HEK293 (cell line): ENCODE data around the gene PREX1.

Experiments used
- CTCF ChIA-PET: fragments of 350-600 bp; formaldehyde crosslinking; extraction: SDS; loops from one replicate; lab custom pipeline; 2021; ENCODE audit warnings: antibody characterized with exemption; lab: Yijun Ruan, JAX
- POLR2A ChIA-PET: fragments of 300-600 bp; formaldehyde crosslinking; extraction: SDS; loops from one replicate; lab custom pipeline; 2020; ENCODE audit warnings: antibody characterized with exemption, inconsistent platforms; lab: Yijun Ruan, JAX
- H3K27ac ChIP-seq: fragments of 200-500 bp; sonication (Bioruptor generic); 2 replicates; pipeline ENCODE4 v1.5.1; 2014; ENCODE audit warnings: low read depth, low read length, control low read depth, inconsistent platforms; ENCODE audit errors: extremely low read depth
- H3K36me3 ChIP-seq, 2 experiments: fragments of 200-500 bp in 1 of 2; sonication (Bioruptor generic) in 1 of 2; 1 replicate in 1 of 2; 2 replicates in 1 of 2; pipeline ENCODE4 v1.5.1; 2014 to 2017; ENCODE audit warnings: inconsistent platforms in 2 of 2, low read length in 2 of 2; ENCODE audit not compliant: control insufficient read depth in 2 of 2, insufficient read depth in 1 of 2
- H3K4me1 ChIP-seq: fragments of 200-500 bp; sonication (Bioruptor generic); 2 replicates; pipeline ENCODE4 v1.5.1; 2014; ENCODE audit warnings: mild to moderate bottlenecking, low read length, inconsistent platforms; ENCODE audit not compliant: control insufficient read depth, insufficient read depth
- H3K4me3 ChIP-seq: 2 replicates; pipeline ENCODE4 v1.5.1; 2011; ENCODE audit warnings: low read depth, mild to moderate bottlenecking, control low read depth, low read length, moderate library complexity
- H3K9me3 ChIP-seq: fragments of 200-500 bp; sonication (Bioruptor generic); 2 replicates; pipeline ENCODE4 v1.5.1; 2014; ENCODE audit warnings: low read depth, low read length, inconsistent platforms; ENCODE audit not compliant: control insufficient read depth, insufficient read depth
- FEZF1 ChIP-seq: fragments of 450-650 bp; formaldehyde crosslinking; IDR thresholded peaks from 2 replicates; pipeline ENCODE4 v1.5.1; 2016; ENCODE audit warnings: missing biosample characterization, missing genetic modification characterization
- MZF1 ChIP-seq: fragments of 450-650 bp; formaldehyde crosslinking; IDR thresholded peaks from 2 replicates; pipeline ENCODE4 v1.5.1; 2017; ENCODE audit warnings: missing biosample characterization, missing genetic modification characterization, borderline replicate concordance
- ZFHX2 ChIP-seq: fragments of 450-650 bp; formaldehyde crosslinking; conservative IDR thresholded peaks from 2 replicates; pipeline ENCODE4 v1.5.1; 2016; ENCODE audit warnings: missing biosample characterization, missing genetic modification characterization
- ZNF155 ChIP-seq: fragments of 450-650 bp; formaldehyde crosslinking; IDR thresholded peaks from 2 replicates; pipeline ENCODE4 v1.5.1; 2016; ENCODE audit warnings: missing biosample characterization, missing genetic modification characterization
- ZNF394 ChIP-seq: fragments of 450-650 bp; formaldehyde crosslinking; IDR thresholded peaks from 2 replicates; pipeline ENCODE4 v1.5.1; 2016; ENCODE audit warnings: missing biosample characterization, missing genetic modification characterization, mild to moderate bottlenecking, moderate library complexity, borderline replicate concordance
- ZNF416 ChIP-seq: fragments of 450-650 bp; formaldehyde crosslinking; IDR thresholded peaks from 2 replicates; pipeline ENCODE4 v1.5.1; 2016; ENCODE audit warnings: missing biosample characterization, missing genetic modification characterization
- ZNF549 ChIP-seq: fragments of 450-650 bp; IDR thresholded peaks from 2 replicates; pipeline ENCODE4 v1.5.1; 2018; ENCODE audit warnings: missing biosample characterization, missing genetic modification characterization, mild to moderate bottlenecking, inconsistent platforms, moderate library complexity
- ZNF561 ChIP-seq: fragments of 450-650 bp; IDR thresholded peaks from 2 replicates; pipeline ENCODE4 v1.5.1; 2018; ENCODE audit warnings: missing biosample characterization, missing genetic modification characterization, borderline replicate concordance
- ZNF629 ChIP-seq: fragments of 450-650 bp; formaldehyde crosslinking; IDR thresholded peaks from 2 replicates; pipeline ENCODE4 v1.5.1; 2017; ENCODE audit warnings: missing biosample characterization, missing genetic modification characterization
- TF ChIP-seq, protein P1 (sequence below): fragments of 450-650 bp; formaldehyde crosslinking; IDR thresholded peaks from 2 replicates; pipeline ENCODE4 v1.5.1; 2016; ENCODE audit warnings: missing biosample characterization, missing genetic modification characterization
- TF ChIP-seq, protein P2 (sequence below): fragments of 450-650 bp; formaldehyde crosslinking; IDR thresholded peaks from 2 replicates; pipeline ENCODE4 v1.5.1; 2016; ENCODE audit warnings: missing biosample characterization, missing genetic modification characterization
- TF ChIP-seq, protein P3 (sequence below): fragments of 450-650 bp; formaldehyde crosslinking; IDR thresholded peaks from 2 replicates; pipeline ENCODE4 v1.5.1; 2016; ENCODE audit warnings: missing biosample characterization, missing genetic modification characterization
- TF ChIP-seq, protein P4 (sequence below): IDR thresholded peaks from 2 replicates; pipeline ENCODE4 v1.6.1; 2011; ENCODE audit warnings: mild to moderate bottlenecking, low read depth, low read length, borderline replicate concordance
- TF ChIP-seq, protein P5 (sequence below): fragments of 450-650 bp; formaldehyde crosslinking; IDR thresholded peaks from 2 replicates; pipeline ENCODE4 v1.5.1; 2016; ENCODE audit warnings: missing biosample characterization, missing genetic modification characterization

PREX1 gene

DNA sequence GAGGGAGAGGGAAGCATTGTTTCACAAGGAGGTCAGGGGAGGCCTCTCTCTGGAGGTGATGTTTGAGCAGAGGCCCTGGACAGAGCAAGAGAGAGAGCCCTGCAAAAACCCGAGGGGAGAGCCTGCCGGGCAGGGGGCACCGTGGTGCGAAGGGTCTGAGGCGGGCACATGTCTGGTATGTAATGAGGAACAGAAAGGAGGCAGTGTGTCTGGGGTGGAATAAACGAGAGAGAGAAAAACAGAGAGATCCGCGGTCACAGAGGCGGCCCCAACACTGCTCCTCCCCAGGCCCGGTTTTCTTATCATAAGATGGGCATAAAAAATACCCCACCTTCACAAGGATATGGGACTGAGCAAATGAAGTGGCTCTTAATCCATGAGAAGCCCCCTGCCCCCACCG lies 119.2 kb downstream of the PREX1 start (continued):
- TF ChIP-seq, protein P1, sequence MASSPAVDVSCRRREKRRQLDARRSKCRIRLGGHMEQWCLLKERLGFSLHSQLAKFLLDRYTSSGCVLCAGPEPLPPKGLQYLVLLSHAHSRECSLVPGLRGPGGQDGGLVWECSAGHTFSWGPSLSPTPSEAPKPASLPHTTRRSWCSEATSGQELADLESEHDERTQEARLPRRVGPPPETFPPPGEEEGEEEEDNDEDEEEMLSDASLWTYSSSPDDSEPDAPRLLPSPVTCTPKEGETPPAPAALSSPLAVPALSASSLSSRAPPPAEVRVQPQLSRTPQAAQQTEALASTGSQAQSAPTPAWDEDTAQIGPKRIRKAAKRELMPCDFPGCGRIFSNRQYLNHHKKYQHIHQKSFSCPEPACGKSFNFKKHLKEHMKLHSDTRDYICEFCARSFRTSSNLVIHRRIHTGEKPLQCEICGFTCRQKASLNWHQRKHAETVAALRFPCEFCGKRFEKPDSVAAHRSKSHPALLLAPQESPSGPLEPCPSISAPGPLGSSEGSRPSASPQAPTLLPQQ, result no peak
- TF ChIP-seq, protein P2, sequence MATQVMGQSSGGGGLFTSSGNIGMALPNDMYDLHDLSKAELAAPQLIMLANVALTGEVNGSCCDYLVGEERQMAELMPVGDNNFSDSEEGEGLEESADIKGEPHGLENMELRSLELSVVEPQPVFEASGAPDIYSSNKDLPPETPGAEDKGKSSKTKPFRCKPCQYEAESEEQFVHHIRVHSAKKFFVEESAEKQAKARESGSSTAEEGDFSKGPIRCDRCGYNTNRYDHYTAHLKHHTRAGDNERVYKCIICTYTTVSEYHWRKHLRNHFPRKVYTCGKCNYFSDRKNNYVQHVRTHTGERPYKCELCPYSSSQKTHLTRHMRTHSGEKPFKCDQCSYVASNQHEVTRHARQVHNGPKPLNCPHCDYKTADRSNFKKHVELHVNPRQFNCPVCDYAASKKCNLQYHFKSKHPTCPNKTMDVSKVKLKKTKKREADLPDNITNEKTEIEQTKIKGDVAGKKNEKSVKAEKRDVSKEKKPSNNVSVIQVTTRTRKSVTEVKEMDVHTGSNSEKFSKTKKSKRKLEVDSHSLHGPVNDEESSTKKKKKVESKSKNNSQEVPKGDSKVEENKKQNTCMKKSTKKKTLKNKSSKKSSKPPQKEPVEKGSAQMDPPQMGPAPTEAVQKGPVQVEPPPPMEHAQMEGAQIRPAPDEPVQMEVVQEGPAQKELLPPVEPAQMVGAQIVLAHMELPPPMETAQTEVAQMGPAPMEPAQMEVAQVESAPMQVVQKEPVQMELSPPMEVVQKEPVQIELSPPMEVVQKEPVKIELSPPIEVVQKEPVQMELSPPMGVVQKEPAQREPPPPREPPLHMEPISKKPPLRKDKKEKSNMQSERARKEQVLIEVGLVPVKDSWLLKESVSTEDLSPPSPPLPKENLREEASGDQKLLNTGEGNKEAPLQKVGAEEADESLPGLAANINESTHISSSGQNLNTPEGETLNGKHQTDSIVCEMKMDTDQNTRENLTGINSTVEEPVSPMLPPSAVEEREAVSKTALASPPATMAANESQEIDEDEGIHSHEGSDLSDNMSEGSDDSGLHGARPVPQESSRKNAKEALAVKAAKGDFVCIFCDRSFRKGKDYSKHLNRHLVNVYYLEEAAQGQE (tag by site-specific recombination), result no peak
- TF ChIP-seq ZNF155, result no peak
- TF ChIP-seq, protein P3, sequence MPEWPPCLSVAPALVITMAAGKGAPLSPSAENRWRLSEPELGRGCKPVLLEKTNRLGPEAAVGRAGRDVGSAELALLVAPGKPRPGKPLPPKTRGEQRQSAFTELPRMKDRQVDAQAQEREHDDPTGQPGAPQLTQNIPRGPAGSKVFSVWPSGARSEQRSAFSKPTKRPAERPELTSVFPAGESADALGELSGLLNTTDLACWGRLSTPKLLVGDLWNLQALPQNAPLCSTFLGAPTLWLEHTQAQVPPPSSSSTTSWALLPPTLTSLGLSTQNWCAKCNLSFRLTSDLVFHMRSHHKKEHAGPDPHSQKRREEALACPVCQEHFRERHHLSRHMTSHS (tag by site-specific recombination), result no peak
- TF ChIP-seq MZF1 (tag by site-specific recombination), result no peak
- TF ChIP-seq, protein P4, sequence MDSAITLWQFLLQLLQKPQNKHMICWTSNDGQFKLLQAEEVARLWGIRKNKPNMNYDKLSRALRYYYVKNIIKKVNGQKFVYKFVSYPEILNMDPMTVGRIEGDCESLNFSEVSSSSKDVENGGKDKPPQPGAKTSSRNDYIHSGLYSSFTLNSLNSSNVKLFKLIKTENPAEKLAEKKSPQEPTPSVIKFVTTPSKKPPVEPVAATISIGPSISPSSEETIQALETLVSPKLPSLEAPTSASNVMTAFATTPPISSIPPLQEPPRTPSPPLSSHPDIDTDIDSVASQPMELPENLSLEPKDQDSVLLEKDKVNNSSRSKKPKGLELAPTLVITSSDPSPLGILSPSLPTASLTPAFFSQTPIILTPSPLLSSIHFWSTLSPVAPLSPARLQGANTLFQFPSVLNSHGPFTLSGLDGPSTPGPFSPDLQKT, result no peak
- no peak for TF ChIP-seq ZNF549 (tag by site-specific recombination)
- TF ChIP-seq FEZF1 (tag by site-specific recombination), result no peak
- no peak for TF ChIP-seq ZNF561 (tag by site-specific recombination)
- no peak for TF ChIP-seq ZNF416 (tag by site-specific recombination)
- TF ChIP-seq ZFHX2 (tag by site-specific recombination), result no peak
- no peak for TF ChIP-seq ZNF629
- TF ChIP-seq, protein P5, sequence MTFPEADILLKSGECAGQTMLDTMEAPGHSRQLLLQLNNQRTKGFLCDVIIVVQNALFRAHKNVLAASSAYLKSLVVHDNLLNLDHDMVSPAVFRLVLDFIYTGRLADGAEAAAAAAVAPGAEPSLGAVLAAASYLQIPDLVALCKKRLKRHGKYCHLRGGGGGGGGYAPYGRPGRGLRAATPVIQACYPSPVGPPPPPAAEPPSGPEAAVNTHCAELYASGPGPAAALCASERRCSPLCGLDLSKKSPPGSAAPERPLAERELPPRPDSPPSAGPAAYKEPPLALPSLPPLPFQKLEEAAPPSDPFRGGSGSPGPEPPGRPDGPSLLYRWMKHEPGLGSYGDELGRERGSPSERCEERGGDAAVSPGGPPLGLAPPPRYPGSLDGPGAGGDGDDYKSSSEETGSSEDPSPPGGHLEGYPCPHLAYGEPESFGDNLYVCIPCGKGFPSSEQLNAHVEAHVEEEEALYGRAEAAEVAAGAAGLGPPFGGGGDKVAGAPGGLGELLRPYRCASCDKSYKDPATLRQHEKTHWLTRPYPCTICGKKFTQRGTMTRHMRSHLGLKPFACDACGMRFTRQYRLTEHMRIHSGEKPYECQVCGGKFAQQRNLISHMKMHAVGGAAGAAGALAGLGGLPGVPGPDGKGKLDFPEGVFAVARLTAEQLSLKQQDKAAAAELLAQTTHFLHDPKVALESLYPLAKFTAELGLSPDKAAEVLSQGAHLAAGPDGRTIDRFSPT (tag by site-specific recombination), result no peak
- TF ChIP-seq, all 188 proteins: peak for 0

DNA sequence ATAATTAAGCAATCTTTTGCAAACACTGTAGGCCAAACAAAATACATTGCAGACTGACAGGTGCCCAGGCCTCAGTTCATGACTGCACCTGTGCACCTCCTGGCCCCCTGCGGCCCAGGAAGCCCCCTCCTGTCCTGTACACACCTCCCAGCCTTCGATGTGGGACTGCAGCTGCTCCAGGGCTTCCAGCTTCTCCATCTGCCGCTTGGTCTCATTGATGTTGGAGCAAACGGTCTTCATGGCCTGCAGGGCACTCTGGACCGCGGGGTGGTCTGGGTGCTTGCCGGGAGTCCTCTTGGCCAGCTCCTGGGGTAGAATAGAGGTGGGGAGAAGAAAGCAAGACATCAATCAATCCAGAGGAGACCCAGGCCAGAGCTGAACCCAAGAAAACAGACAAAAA lies 119.7 kb downstream of the PREX1 start:
- no peaks in the 10 kb centered on the region for H3K9me3 ChIP-seq
- TF ChIP-seq ZNF394 (tag by site-specific recombination), result 0 out of 2 replicates have a peak, but pooled peaks have one; percentile 11
- no peak for TF ChIP-seq ZNF155
- CTCF ChIA-PET, result no interaction called here
- H3K27ac ChIP-seq, result no peak overlapping the region
- no peaks in the 10 kb centered on the region for H3K36me3 ChIP-seq
- POLR2A ChIA-PET, result no interaction called here
- no peak overlapping the region for H3K4me3 ChIP-seq
- no peaks in the 10 kb centered on the region for H3K4me1 ChIP-seq
